HG03521 (cell line): Measurements from ENCODE around the gene ARRDC3.
"Not testable (repeated sequence)": the region's sequence is repeated elsewhere in the genome, so short reads cannot be mapped to it uniquely, and the experiment has no call there.

ENCODE experiments used
- ATAC-seq: cut with Tn5 transposase; IDR thresholded peaks from one replicate; pipeline ENCODE4 v1.9.1; 2021; ENCODE audit warnings: mild to moderate bottlenecking, moderate library complexity; ENCODE audit not compliant: unreplicated experiment

ARRDC3 gene

GRCh38 chr5:91361055-91361701 lies 21.9 kb downstream of the ARRDC3 start:
- no peak for ATAC-seq

GRCh38 chr5:91359962-91360609 lies 23.0 kb downstream of the ARRDC3 start:
- ATAC-seq: no peak

GRCh38 chr5:91357806-91358205 lies 25.3 kb downstream of the ARRDC3 start:
- ATAC-seq: no peak

- ATAC-seq: no peak
Measured at GRCh38 chr5:91357012-91357634, 26.0 kb downstream of the ARRDC3 start.

GRCh38 chr5:91354867-91355266 lies 28.2 kb downstream of the ARRDC3 start:
- not testable (repeated sequence) for ATAC-seq

GRCh38 chr5:91352831-91353695 lies 30.1 kb downstream of the ARRDC3 start:
- no peak for ATAC-seq

- ATAC-seq: no peak
Measured at GRCh38 chr5:91345461-91345860, 37.7 kb downstream of the ARRDC3 start.

- not testable (repeated sequence) for ATAC-seq
Measured at GRCh38 chr5:91344661-91345200, 38.4 kb downstream of the ARRDC3 start.

- no peak for ATAC-seq
Measured at GRCh38 chr5:91343916-91344315, 39.2 kb downstream of the ARRDC3 start.

- ATAC-seq: not testable (repeated sequence)
Measured at GRCh38 chr5:91342931-91343330, 40.2 kb downstream of the ARRDC3 start.

- ATAC-seq: no peak
Measured at GRCh38 chr5:91341154-91341553, 42.0 kb downstream of the ARRDC3 start.

GRCh38 chr5:91340532-91340931 lies 42.6 kb downstream of the ARRDC3 start:
- ATAC-seq: no peak

GRCh38 chr5:91339063-91339705 lies 43.9 kb downstream of the ARRDC3 start:
- no peak for ATAC-seq

- ATAC-seq: peak; percentile 81
Measured at GRCh38 chr5:91332267-91333045, 50.7 kb downstream of the ARRDC3 start.

- ATAC-seq: no peak
Measured at GRCh38 chr5:91331705-91332104, 51.4 kb downstream of the ARRDC3 start.

- no peak for ATAC-seq
Measured at GRCh38 chr5:91329283-91329682, 53.8 kb downstream of the ARRDC3 start.

GRCh38 chr5:91328743-91329142 lies 54.4 kb downstream of the ARRDC3 start:
- no peak for ATAC-seq

GRCh38 chr5:91322981-91323380 lies 60.1 kb downstream of the ARRDC3 start:
- ATAC-seq: not testable (repeated sequence)

- no peak for ATAC-seq
Measured at GRCh38 chr5:91319667-91320066, 63.5 kb downstream of the ARRDC3 start.

GRCh38 chr5:91318724-91319123 lies 64.4 kb downstream of the ARRDC3 start:
- no peak for ATAC-seq
